HepG2 (cell line): ENCODE data around the gene PDIK1L. TPM values are rescaled to one million over a fixed set of nuclear protein-coding genes. Genes with fewer than 3 reads are reported as not detected.

Experiments used
- ATF7-NPFF ChIP-seq: sonication (generic); formaldehyde crosslinking; IDR thresholded peaks from 2 replicates; pipeline ENCODE4 v1.8.1; 2023; ENCODE audit warnings: mild to moderate bottlenecking, low read depth, missing genetic modification reagents, moderate library complexity
- EHMT2 ChIP-seq: fragments of 200-600 bp; sonication (generic); IDR thresholded peaks from 2 replicates; pipeline ENCODE4 v1.7.0; 2017; ENCODE audit warnings: antibody characterized with exemption, low read depth, low read length, borderline replicate concordance
- IKZF1 ChIP-seq: fragments of 450-650 bp; IDR thresholded peaks from 2 replicates; pipeline ENCODE4 v1.7.1; 2016
- MAFF ChIP-seq: IDR thresholded peaks from 2 replicates; pipeline ENCODE4 v1.6.1; 2011; ENCODE audit warnings: low read depth, low read length, improper control_type of control experiment
- MLXIP ChIP-seq: sonication (generic); formaldehyde crosslinking; IDR thresholded peaks from 2 replicates; pipeline ENCODE4 v1.9.0; 2021; ENCODE audit warnings: missing genetic modification reagents, borderline replicate concordance
- SNAI1 ChIP-seq: sonication (generic); formaldehyde crosslinking; IDR thresholded peaks from 2 replicates; pipeline ENCODE4 v1.5.0; 2020; ENCODE audit warnings: mild to moderate bottlenecking, missing genetic modification reagents, borderline replicate concordance
- TFDP2 ChIP-seq: sonication (generic); formaldehyde crosslinking; IDR thresholded peaks from 2 replicates; pipeline ENCODE4 v1.4.0; 2020; ENCODE audit warnings: missing genetic modification reagents
- XBP1 ChIP-seq: sonication (generic); formaldehyde crosslinking; IDR thresholded peaks from 2 replicates; pipeline ENCODE4 v1.5.0; 2020; ENCODE audit warnings: missing genetic modification reagents
- ZBTB4 ChIP-seq: sonication (generic); formaldehyde crosslinking; IDR thresholded peaks from 2 replicates; pipeline ENCODE4 v1.4.0; 2020; ENCODE audit warnings: missing genetic modification reagents, mild to moderate bottlenecking, borderline replicate concordance
- ZNF674 ChIP-seq: sonication (generic); formaldehyde crosslinking; IDR thresholded peaks from 2 replicates; pipeline ENCODE4 v1.5.0; 2020; ENCODE audit warnings: low read depth, mild to moderate bottlenecking, missing genetic modification reagents
- ZNF768 ChIP-seq: sonication (generic); formaldehyde crosslinking; IDR thresholded peaks from 2 replicates; pipeline ENCODE4 v1.4.0; 2020; ENCODE audit warnings: missing genetic modification reagents
- ZSCAN29 ChIP-seq: sonication (generic); formaldehyde crosslinking; conservative IDR thresholded peaks from 2 replicates; pipeline ENCODE4 v1.4.0; 2020; ENCODE audit warnings: mild to moderate bottlenecking, missing genetic modification reagents
- polyA plus RNA-seq, 8 experiments: library from polyadenylated mRNA; depleted of rRNA in 3 of 8; stranded (reverse) in 7 of 8; unstranded in 1 of 8; fragments of >200 nt; fragmentation: Illumina TruSeq in 4 of 8; extraction: Trizol in 4 of 8; gene quantifications; 2 replicates each; pipeline versions ENCODE4 v1.2.1 to v1.2.3, GENCODE V29; 2011 to 2016; ENCODE audit warnings: low read depth in 4 of 8, missing spikeins in 1 of 8, mixed read lengths in 1 of 8; ENCODE audit not compliant: insufficient read depth in 1 of 8
- total RNA-seq, 5 experiments: library from RNA; depleted of rRNA; stranded (reverse); fragments of >200 nt; fragmentation: Illumina TruSeq; extraction: Trizol; gene quantifications; 2 replicates each; pipeline ENCODE4 v1.2.3, GENCODE V29; 2016; ENCODE audit warnings: low read depth in 1 of 5
- TF ChIP-seq, protein P1 (sequence below), 2 experiments: sonication (generic) in 1 of 2; formaldehyde crosslinking in 1 of 2; IDR thresholded peaks; 2 replicates each; pipeline versions ENCODE4 v1.4.0 to v1.6.1; 2018 to 2020; ENCODE audit warnings: missing genetic modification reagents in 2 of 2, borderline replicate concordance in 1 of 2, low read depth in 1 of 2, mild to moderate bottlenecking in 1 of 2, missing biosample characterization in 1 of 2
- TF ChIP-seq, protein P2 (sequence below): sonication (generic); formaldehyde crosslinking; IDR thresholded peaks from 2 replicates; pipeline ENCODE4 v1.8.0; 2022; ENCODE audit warnings: missing genetic modification reagents, mild to moderate bottlenecking, moderate library complexity, borderline replicate concordance

PDIK1L gene
- total and polyA plus RNA-seq, 2 of the 13 experiments (the other 11 are each of a cell fraction or from before 2014, with no cell fraction given) = 1.9 to 4.6 TPM

GRCh38 chr1:26169669-26170471, 58.2 kb downstream of the PDIK1L start, which contains the start of gene ZNF593 (continued):
- TF ChIP-seq, protein P1, sequence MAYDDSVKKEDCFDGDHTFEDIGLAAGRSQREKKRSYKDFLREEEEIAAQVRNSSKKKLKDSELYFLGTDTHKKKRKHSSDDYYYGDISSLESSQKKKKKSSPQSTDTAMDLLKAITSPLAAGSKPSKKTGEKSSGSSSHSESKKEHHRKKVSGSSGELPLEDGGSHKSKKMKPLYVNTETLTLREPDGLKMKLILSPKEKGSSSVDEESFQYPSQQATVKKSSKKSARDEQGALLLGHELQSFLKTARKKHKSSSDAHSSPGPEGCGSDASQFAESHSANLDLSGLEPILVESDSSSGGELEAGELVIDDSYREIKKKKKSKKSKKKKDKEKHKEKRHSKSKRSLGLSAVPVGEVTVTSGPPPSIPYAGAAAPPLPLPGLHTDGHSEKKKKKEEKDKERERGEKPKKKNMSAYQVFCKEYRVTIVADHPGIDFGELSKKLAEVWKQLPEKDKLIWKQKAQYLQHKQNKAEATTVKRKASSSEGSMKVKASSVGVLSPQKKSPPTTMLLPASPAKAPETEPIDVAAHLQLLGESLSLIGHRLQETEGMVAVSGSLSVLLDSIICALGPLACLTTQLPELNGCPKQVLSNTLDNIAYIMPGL (CRISPR knock-in tag; IDR thresholded peaks at IDR 0.05; ENCODE audit: borderline replicate concordance in 1 of 2, low read depth in 1 of 2) = peak; percentile 93 to 95
- TF ChIP-seq MAFF (no peak), ZNF768 (CRISPR knock-in tag) (peak; percentile 75; the same call in 1 of the 2 replicates), EHMT2 (no peak), ZSCAN29 (CRISPR knock-in tag) (no peak), XBP1 (CRISPR knock-in tag) (peak; percentile 52; the same call in 1 of the 2 replicates), MLXIP (CRISPR knock-in tag) (no peak), ATF7-NPFF (CRISPR knock-in tag) (peak; percentile 89), SNAI1 (CRISPR knock-in tag) (peak; percentile 85), ZNF674 (CRISPR knock-in tag) (no peak), ZBTB4 (CRISPR knock-in tag) (no peak), TFDP2 (CRISPR knock-in tag) (peak; percentile 55; the same call in 1 of the 2 replicates), IKZF1 (no peak)
- TF ChIP-seq, protein P2, sequence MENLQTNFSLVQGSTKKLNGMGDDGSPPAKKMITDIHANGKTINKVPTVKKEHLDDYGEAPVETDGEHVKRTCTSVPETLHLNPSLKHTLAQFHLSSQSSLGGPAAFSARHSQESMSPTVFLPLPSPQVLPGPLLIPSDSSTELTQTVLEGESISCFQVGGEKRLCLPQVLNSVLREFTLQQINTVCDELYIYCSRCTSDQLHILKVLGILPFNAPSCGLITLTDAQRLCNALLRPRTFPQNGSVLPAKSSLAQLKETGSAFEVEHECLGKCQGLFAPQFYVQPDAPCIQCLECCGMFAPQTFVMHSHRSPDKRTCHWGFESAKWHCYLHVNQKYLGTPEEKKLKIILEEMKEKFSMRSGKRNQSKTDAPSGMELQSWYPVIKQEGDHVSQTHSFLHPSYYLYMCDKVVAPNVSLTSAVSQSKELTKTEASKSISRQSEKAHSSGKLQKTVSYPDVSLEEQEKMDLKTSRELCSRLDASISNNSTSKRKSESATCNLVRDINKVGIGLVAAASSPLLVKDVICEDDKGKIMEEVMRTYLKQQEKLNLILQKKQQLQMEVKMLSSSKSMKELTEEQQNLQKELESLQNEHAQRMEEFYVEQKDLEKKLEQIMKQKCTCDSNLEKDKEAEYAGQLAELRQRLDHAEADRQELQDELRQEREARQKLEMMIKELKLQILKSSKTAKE (CRISPR knock-in tag) = peak; percentile 54; the same call in 1 of the 2 replicates
